H1 (cell line): ENCODE results near the gene MCC. TPM values are rescaled to one million over a fixed set of nuclear protein-coding genes. Genes with fewer than 3 reads are reported as not detected.

Experiments used
- CTCF ChIA-PET: fragments of 300-600 bp; sonication (Branson Sonifier 250); formaldehyde crosslinking; loops from one replicate; lab custom pipeline; 2021; ENCODE audit not compliant: partially characterized antibody; lab: Charles Lee
- POLR2A ChIA-PET: fragments of 300-600 bp; sonication (Branson Sonifier 250); formaldehyde crosslinking; loops from one replicate; lab custom pipeline; 2021; ENCODE audit warnings: inconsistent platforms; ENCODE audit not compliant: partially characterized antibody; lab: Charles Lee
- DNase-seq, 2 experiments: peaks; one replicate each; pipeline versions ENCODE4 v3.0.0 to v3.0.0-alpha.2; 2010 to 2022; ENCODE audit warnings: low spot score in 2 of 2, low read depth in 1 of 2, mixed read lengths in 1 of 2
- FAIRE-seq: peaks from 2 replicates; lab custom pipeline; 2011; peaks lifted over from hg19 to GRCh38; lab: Jason Lieb, UNC
- H2AFZ ChIP-seq: 2 replicates; pipeline ENCODE4 v1.8.1; 2012; ENCODE audit warnings: low read length, inconsistent platforms
- H2AK5ac ChIP-seq: 2 replicates; pipeline ENCODE4 v1.6.1; 2013; ENCODE audit warnings: low read depth, low read length
- H2BK120ac ChIP-seq: replicated peaks from 2 replicates; pipeline ENCODE3; 2013; ENCODE audit warnings: low read depth, low read length, inconsistent platforms
- H2BK12ac ChIP-seq: 2 replicates; pipeline ENCODE4 v1.6.1; 2013; ENCODE audit warnings: low read depth, low read length
- H2BK15ac ChIP-seq: 2 replicates; pipeline ENCODE4 v1.6.1; 2013; ENCODE audit warnings: low read length
- H2BK20ac ChIP-seq: 2 replicates; pipeline ENCODE4 v1.6.1; 2013; ENCODE audit warnings: low read length
- H2BK5ac ChIP-seq: 2 replicates; pipeline ENCODE4 v1.6.1; 2013; ENCODE audit warnings: low read depth, low read length
- H3K14ac ChIP-seq: 2 replicates; pipeline ENCODE4 v1.6.1; 2013; ENCODE audit warnings: inconsistent platforms; ENCODE audit not compliant: insufficient read length
- H3K18ac ChIP-seq: 2 replicates; pipeline ENCODE4 v1.6.1; 2013; ENCODE audit warnings: low read length; ENCODE audit errors: extremely low read depth
- H3K23ac ChIP-seq: 2 replicates; pipeline ENCODE4 v1.6.1; 2013; ENCODE audit warnings: inconsistent platforms; ENCODE audit not compliant: insufficient read length
- H3K23me2 ChIP-seq: 2 replicates; pipeline ENCODE4 v1.6.1; 2013; ENCODE audit warnings: low read depth, low read length
- H3K27ac ChIP-seq: 2 replicates; pipeline ENCODE4 v1.6.1; 2011; ENCODE audit warnings: low read depth, low read length, inconsistent platforms
- H3K27me3 ChIP-seq, 4 experiments: replicated peaks in 1 of 4; 1 replicate in 1 of 4; 2 replicates in 3 of 4; pipeline versions ENCODE4 v1.6.1 to v1.8.1; 2011 to 2013; ENCODE audit warnings: low read length in 3 of 4, mild to moderate bottlenecking in 3 of 4, inconsistent platforms in 2 of 4, mixed read lengths in 2 of 4, moderate library complexity in 1 of 4; ENCODE audit not compliant: control insufficient read depth in 3 of 4, insufficient read depth in 3 of 4; ENCODE audit errors: extremely low read depth in 1 of 4
- H3K36me3 ChIP-seq, 4 experiments: 2 replicates each; pipeline versions ENCODE4 v1.6.1 to v1.8.1; 2011 to 2013; ENCODE audit warnings: mild to moderate bottlenecking in 4 of 4, low read length in 3 of 4, moderate library complexity in 2 of 4, control low read depth in 1 of 4, inconsistent platforms in 1 of 4; ENCODE audit not compliant: insufficient read depth in 4 of 4, control insufficient read depth in 2 of 4
- H3K4ac ChIP-seq: replicated peaks from 2 replicates; pipeline ENCODE3; 2013; ENCODE audit warnings: low read length, low read depth, mixed read lengths, inconsistent platforms; ENCODE audit not compliant: insufficient read length
- H3K4me1 ChIP-seq, 4 experiments: replicated peaks in 1 of 4; 1 replicate in 1 of 4; 2 replicates in 3 of 4; pipeline versions ENCODE4 v1.6.1 to v1.8.1; 2011 to 2013; ENCODE audit warnings: low read length in 3 of 4, inconsistent platforms in 2 of 4, mixed read lengths in 1 of 4; ENCODE audit not compliant: insufficient read depth in 4 of 4, control insufficient read depth in 3 of 4
- H3K4me2 ChIP-seq, 2 experiments: 2 replicates each; pipeline versions ENCODE4 v1.6.1 to v1.8.1; 2011 to 2013; ENCODE audit warnings: low read depth in 2 of 2, low read length in 2 of 2, control low read depth in 1 of 2, inconsistent platforms in 1 of 2, mild to moderate bottlenecking in 1 of 2; ENCODE audit not compliant: insufficient read depth in 1 of 2
- H3K4me3 ChIP-seq, 4 experiments: fragments of 200-600, 300-600 bp in 1 of 4; sonication (generic), shearing (Covaris generic), sonication (Bioruptor Twin) in 1 of 4; 2 replicates each; pipeline versions ENCODE4 v1.5.1 to v1.8.1; 2011 to 2016; ENCODE audit warnings: low read length in 4 of 4, low read depth in 3 of 4, control low read depth in 2 of 4, inconsistent platforms in 2 of 4, mild to moderate bottlenecking in 2 of 4, mixed read lengths in 1 of 4, moderate library complexity in 1 of 4; ENCODE audit not compliant: insufficient read depth in 2 of 4; ENCODE audit errors: extremely low read depth in 1 of 4
- H3K56ac ChIP-seq: replicated peaks from 2 replicates; pipeline ENCODE3; 2013; ENCODE audit warnings: low read depth, mild to moderate bottlenecking, mixed read lengths, low read length, inconsistent platforms; ENCODE audit not compliant: insufficient read length
- H3K79me1 ChIP-seq: 2 replicates; pipeline ENCODE4 v1.6.1; 2013; ENCODE audit warnings: low read depth, low read length, control low read depth
- H3K79me2 ChIP-seq, 2 experiments: 2 replicates each; pipeline versions ENCODE4 v1.6.1 to v1.8.1; 2012 to 2013; ENCODE audit warnings: low read length in 2 of 2, mild to moderate bottlenecking in 2 of 2, inconsistent platforms in 1 of 2; ENCODE audit not compliant: insufficient read depth in 2 of 2, control insufficient read depth in 1 of 2
- H3K9ac ChIP-seq, 4 experiments: replicated peaks in 1 of 4; 1 replicate in 1 of 4; 2 replicates in 3 of 4; pipeline versions ENCODE4 v1.6.1 to v1.8.1; 2011 to 2013; ENCODE audit warnings: low read depth in 3 of 4, low read length in 3 of 4, control low read depth in 2 of 4, mild to moderate bottlenecking in 2 of 4, moderate library complexity in 2 of 4, inconsistent platforms in 1 of 4; ENCODE audit errors: extremely low read depth in 1 of 4
- H3K9me3 ChIP-seq, 2 experiments: 2 replicates each; pipeline versions ENCODE4 v1.6.1 to v1.8.1; 2012 to 2013; ENCODE audit warnings: mild to moderate bottlenecking in 2 of 2, moderate library complexity in 2 of 2, control low read depth in 1 of 2, inconsistent platforms in 1 of 2, low read depth in 1 of 2, low read length in 1 of 2, mixed read lengths in 1 of 2; ENCODE audit not compliant: insufficient read depth in 2 of 2
- H4K20me1 ChIP-seq, 2 experiments: replicated peaks in 1 of 2; 2 replicates each; pipeline versions ENCODE3 to v1.8.1; 2011 to 2013; ENCODE audit warnings: inconsistent platforms in 2 of 2, low read length in 2 of 2, mild to moderate bottlenecking in 1 of 2; ENCODE audit not compliant: insufficient read depth in 2 of 2, control insufficient read depth in 1 of 2
- H4K5ac ChIP-seq: 2 replicates; pipeline ENCODE4 v1.6.1; 2013; ENCODE audit warnings: low read length, low read depth, mixed read lengths, inconsistent platforms; ENCODE audit not compliant: insufficient read length
- H4K8ac ChIP-seq: 2 replicates; pipeline ENCODE4 v1.8.0; 2013; ENCODE audit warnings: mild to moderate bottlenecking, moderate library complexity, low read length, inconsistent platforms; ENCODE audit not compliant: insufficient read depth; ENCODE audit errors: extremely low read depth
- H4K91ac ChIP-seq: replicated peaks from 2 replicates; pipeline ENCODE3; 2013; ENCODE audit warnings: low read length, mixed read lengths, inconsistent platforms; ENCODE audit not compliant: insufficient read length
- CBX5 ChIP-seq: fragments of 300-800, 300-1000 bp; sonication (generic); IDR thresholded peaks from 2 replicates; pipeline ENCODE4 v1.7.1; 2016; ENCODE audit warnings: antibody characterized with exemption, low read length, low read depth
- CTBP2 ChIP-seq: IDR thresholded peaks from 2 replicates; pipeline ENCODE4 v1.7.0; 2011; ENCODE audit warnings: borderline replicate concordance, mild to moderate bottlenecking, moderate library complexity, mixed read lengths, low read length; ENCODE audit not compliant: insufficient read depth, insufficient read length
- E2F6 ChIP-seq: IDR thresholded peaks from 2 replicates; pipeline ENCODE4 v1.6.1; 2012; ENCODE audit warnings: inconsistent platforms
- JUND ChIP-seq: IDR thresholded peaks from 2 replicates; pipeline ENCODE4 v1.6.1; 2011; ENCODE audit warnings: mild to moderate bottlenecking, improper control_type of control experiment, low read length
- KDM4A ChIP-seq: IDR thresholded peaks from one replicate; pipeline ENCODE4 v1.7.1; 2012; ENCODE audit warnings: low read depth, mild to moderate bottlenecking, moderate library complexity, low read length, inconsistent platforms; ENCODE audit not compliant: severe bottlenecking
- MAX ChIP-seq: IDR thresholded peaks from 2 replicates; pipeline ENCODE4 v1.6.1; 2012; ENCODE audit warnings: inconsistent platforms
- RBBP5 ChIP-seq: IDR thresholded peaks from 2 replicates; pipeline ENCODE4 v1.7.1; 2012; ENCODE audit warnings: low read depth, mild to moderate bottlenecking, inconsistent platforms, low read length, moderate library complexity, borderline replicate concordance
- SAP30 ChIP-seq: fragments of 300-600 bp; sonication (generic); IDR thresholded peaks from 2 replicates; pipeline ENCODE4 v1.7.1; 2012; ENCODE audit warnings: low read length, moderate library complexity, mild to moderate bottlenecking, inconsistent platforms; ENCODE audit not compliant: insufficient read depth, insufficient replicate concordance
- SIX5 ChIP-seq: IDR thresholded peaks from 2 replicates; pipeline ENCODE4 v1.6.1; 2011; ENCODE audit warnings: mild to moderate bottlenecking, low read depth, low read length
- SP2 ChIP-seq: IDR thresholded peaks from 2 replicates; pipeline ENCODE4 v1.6.1; 2012; ENCODE audit warnings: mild to moderate bottlenecking, low read length, inconsistent platforms
- SRF ChIP-seq: IDR thresholded peaks from 2 replicates; pipeline ENCODE4 v1.6.1; 2011; ENCODE audit warnings: mild to moderate bottlenecking, low read depth, low read length, moderate library complexity
- TBP ChIP-seq: IDR thresholded peaks from 2 replicates; pipeline ENCODE4 v1.6.1; 2011; ENCODE audit warnings: low read depth, low read length, improper control_type of control experiment
- TEAD4 ChIP-seq: IDR thresholded peaks from 2 replicates; pipeline ENCODE4 v1.6.1; 2012; ENCODE audit warnings: low read depth, low read length, inconsistent platforms, mixed read lengths
- WGBS, 2 experiments: shearing (Covaris generic) in 1 of 2; methylation state at CpG; one replicate each; pipeline versions ENCODE4 v1.1.6 to v1.1.7; 2013 to 2015; ENCODE audit warnings: low lambda C conversion rate in 2 of 2, mixed read lengths in 2 of 2, inconsistent platforms in 1 of 2, low coverage in 1 of 2, missing lambda C conversion rate in 1 of 2; ENCODE audit not compliant: insufficient replicate concordance in 2 of 2, insufficient coverage in 1 of 2, insufficient read length in 1 of 2; ENCODE audit errors: extremely low coverage in 1 of 2, missing lambda C conversion rate in 1 of 2; 5-methylcytosine and 5-hydroxymethylcytosine counted together
- polyA plus RNA-seq, 7 experiments: library from polyadenylated mRNA; depleted of rRNA in 3 of 7; stranded (reverse) in 5 of 7; unstranded in 2 of 7; fragments of >200 nt in 5 of 7; fragments of 200-250 nt in 2 of 7; gene quantifications; 1 replicate in 5 of 7; 2 replicates in 1 of 7; 4 replicates in 1 of 7; pipeline versions ENCODE4 v1.2.1 to v1.2.3, GENCODE V29; 2011 to 2013; ENCODE audit warnings: missing spikeins in 2 of 7, mixed read lengths in 2 of 7
- total RNA-seq: library from RNA; stranded (reverse); fragmentation: NEBNext Ultra II Directional; extraction: Animal tissue kit (Norgen Biotek cat#: 25700); gene quantifications from 2 replicates; pipeline ENCODE4 v1.2.1, GENCODE V29; 2021

Gene MCC
- total and polyA plus RNA-seq, 2 of the 8 experiments (the other 6 are each of a cell fraction or from before 2014, with no cell fraction given), result 2.6 to 18.3 TPM

GRCh38 chr5:112986224-112986623 is 502.0 kb downstream of the MCC start:
- no peak overlapping the region for H3K4me2 ChIP-seq
- CTCF ChIA-PET, result interaction anchor here (0.6 to 3.4 kb wide), 6 partner anchors 10 to 524 kb away, joined by 3 to 34 read pairs (median 3); no protein-coding TSS in a partner anchor
- no peak for TF ChIP-seq MAX
- no peak for TF ChIP-seq KDM4A
- no peak for TF ChIP-seq E2F6
- TF ChIP-seq SRF, result no peak
- TF ChIP-seq CTBP2, result no peak
- no peak for TF ChIP-seq TBP
- no peak for TF ChIP-seq CBX5
- TF ChIP-seq SP2, result no peak
- TF ChIP-seq TEAD4, result no peak
- TF ChIP-seq RBBP5, result no peak
- no peak for TF ChIP-seq SIX5
- TF ChIP-seq JUND, result no peak
- TF ChIP-seq SAP30, result no peak

More at GRCh38 chr5:112986224-112986623, 502.0 kb downstream of the MCC start:
- Histone ChIP-seq H2BK15ac (no peak overlapping the region), H3K27me3 (no peaks in the 10 kb centered on the region), H2BK5ac (no peak overlapping the region), H3K9me3 (no peaks in the 10 kb centered on the region), H3K4me3 (no peak overlapping the region), H3K79me1 (peaks cover 8% of the 10 kb centered on the region), H4K8ac (no peak overlapping the region), H3K9ac (no peak overlapping the region), H4K91ac (no peak overlapping the region), H2BK20ac (no peak overlapping the region), H3K36me3 (peaks cover 0 to 24% (median 3%) of the 10 kb centered on the region in 4 experiments; a peak in 2 of 8 replicates), H3K23ac (no peak overlapping the region), H3K14ac (no peak overlapping the region), H2BK12ac (no peak overlapping the region), H2AK5ac (no peak overlapping the region), H3K18ac (no peak overlapping the region), H3K4me1 (peaks cover 4 to 13% (median 9%) of the 10 kb centered on the region in 4 experiments; a peak in 6 of 7 replicates), H4K5ac (no peak overlapping the region), H3K56ac (no peak overlapping the region), H2AFZ (no peak overlapping the region), H3K23me2 (no peaks in the 10 kb centered on the region), H3K4ac (no peak overlapping the region), H4K20me1 (peaks cover 3 to 17% of the 10 kb centered on the region in 2 experiments), H3K79me2 (peaks cover 7 to 97% of the 10 kb centered on the region in 2 experiments), H2BK120ac (no peak overlapping the region), H3K27ac (no peak overlapping the region)
- DNase-seq (no peak), FAIRE-seq (no peak)
- POLR2A ChIA-PET, result interaction anchor here (0.6 to 4.4 kb wide), 3 partner anchors 10 to 28 kb away, joined by 3 to 23 read pairs (median 4); partner anchors contain the start of gene DCP2
- 87% methylated on average over 4 of the region's 4 CpGs; no CpG with 5 or more reads in 1 of the 2 experiments for WGBS, 2 experiments
